Measurements from ENCODE around the gene KCNJ6.

The KCNJ6 gene

DNA sequence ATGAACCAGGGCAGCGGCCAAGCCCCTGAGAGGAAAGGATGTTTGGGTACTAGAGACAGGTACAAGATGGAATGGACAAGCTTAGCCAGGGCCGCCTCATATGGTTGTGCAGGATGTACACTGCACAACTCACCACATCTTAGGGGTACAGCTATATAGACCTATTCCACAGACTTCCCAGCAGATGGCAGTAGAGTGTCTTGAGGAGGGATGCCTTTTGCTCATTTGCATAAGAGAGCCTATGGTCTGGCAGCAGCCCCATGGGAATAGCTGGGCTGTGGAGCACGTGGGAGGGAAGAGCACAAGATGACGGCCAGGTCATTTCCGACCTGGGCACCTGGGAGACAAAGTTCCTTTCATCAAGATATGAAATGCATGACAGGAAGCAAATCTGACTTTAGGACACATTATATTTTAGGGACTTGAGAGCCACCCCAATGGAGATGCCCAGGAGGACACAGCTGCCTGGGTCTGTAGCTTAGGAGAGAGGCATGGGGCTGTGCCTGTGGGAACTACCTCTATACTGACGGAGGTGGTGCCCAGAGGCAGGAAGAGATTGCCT is 215.5 kb downstream of the KCNJ6 start:
- peaks cover 2% of the 10 kb centered on the region for H3K9me3 ChIP-seq (ENCODE audit: severe bottlenecking)
- DNase-seq: peak; percentile 72
- H3K27me3 ChIP-seq (ENCODE audit: insufficient read depth, low read depth, severe bottlenecking): no peaks in the 10 kb centered on the region
- TF ChIP-seq, protein P1, sequence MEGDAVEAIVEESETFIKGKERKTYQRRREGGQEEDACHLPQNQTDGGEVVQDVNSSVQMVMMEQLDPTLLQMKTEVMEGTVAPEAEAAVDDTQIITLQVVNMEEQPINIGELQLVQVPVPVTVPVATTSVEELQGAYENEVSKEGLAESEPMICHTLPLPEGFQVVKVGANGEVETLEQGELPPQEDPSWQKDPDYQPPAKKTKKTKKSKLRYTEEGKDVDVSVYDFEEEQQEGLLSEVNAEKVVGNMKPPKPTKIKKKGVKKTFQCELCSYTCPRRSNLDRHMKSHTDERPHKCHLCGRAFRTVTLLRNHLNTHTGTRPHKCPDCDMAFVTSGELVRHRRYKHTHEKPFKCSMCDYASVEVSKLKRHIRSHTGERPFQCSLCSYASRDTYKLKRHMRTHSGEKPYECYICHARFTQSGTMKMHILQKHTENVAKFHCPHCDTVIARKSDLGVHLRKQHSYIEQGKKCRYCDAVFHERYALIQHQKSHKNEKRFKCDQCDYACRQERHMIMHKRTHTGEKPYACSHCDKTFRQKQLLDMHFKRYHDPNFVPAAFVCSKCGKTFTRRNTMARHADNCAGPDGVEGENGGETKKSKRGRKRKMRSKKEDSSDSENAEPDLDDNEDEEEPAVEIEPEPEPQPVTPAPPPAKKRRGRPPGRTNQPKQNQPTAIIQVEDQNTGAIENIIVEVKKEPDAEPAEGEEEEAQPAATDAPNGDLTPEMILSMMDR (IDR thresholded peaks at IDR 0.05; ENCODE audit: low read depth, low read length): peak; percentile 91
- H3K4me3 ChIP-seq (ENCODE audit: low read depth, low read length): no peak overlapping the region
- H3K36me3 ChIP-seq: no peaks in the 10 kb centered on the region
- H3K27ac ChIP-seq: no peak overlapping the region

DNA sequence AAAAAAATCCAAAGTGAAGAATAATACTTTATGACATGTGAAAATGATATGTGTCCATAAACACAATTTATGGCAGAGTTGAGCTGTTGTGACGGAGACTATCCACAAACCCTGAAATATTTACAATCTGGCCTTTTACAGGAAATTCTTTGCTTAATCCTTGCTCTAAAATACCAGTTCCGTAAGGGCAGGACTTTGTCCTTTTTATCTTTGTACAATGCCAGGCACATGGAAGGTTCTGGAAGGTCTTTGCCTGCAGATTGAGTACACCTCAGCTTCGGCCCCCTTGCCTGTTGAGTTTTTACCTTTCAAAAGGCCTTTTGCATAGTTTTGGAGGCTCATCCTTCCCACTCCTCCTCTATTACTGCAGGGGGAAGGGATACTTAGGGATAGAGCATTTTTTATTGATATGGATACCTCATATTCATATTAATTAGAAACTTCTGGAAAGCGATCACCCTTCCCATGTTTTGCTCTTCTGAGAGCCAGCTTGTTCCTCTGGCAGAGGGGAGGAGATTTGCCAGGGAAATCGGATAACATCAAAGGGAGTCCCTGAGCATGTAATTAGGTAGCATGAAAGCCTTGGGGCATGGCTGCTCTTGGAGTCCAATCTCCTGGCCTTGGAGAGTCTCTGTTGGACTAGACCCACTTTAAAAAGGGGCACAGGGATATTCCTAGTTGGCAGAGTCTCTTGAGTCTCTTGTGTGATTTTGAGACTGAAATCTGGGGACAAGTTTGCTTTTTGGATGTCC is 217.1 kb downstream of the KCNJ6 start:
- no peak for DNase-seq
- TF ChIP-seq, protein P1 (IDR thresholded peaks at IDR 0.05; ENCODE audit: low read depth, low read length): no peak
- no peaks in the 10 kb centered on the region for H3K27me3 ChIP-seq (ENCODE audit: insufficient read depth, low read depth, severe bottlenecking)
- H3K9me3 ChIP-seq (ENCODE audit: severe bottlenecking): peaks cover 2% of the 10 kb centered on the region
- H3K27ac ChIP-seq: no peak overlapping the region
- no peak overlapping the region for H3K4me3 ChIP-seq (ENCODE audit: low read depth, low read length)
- H3K36me3 ChIP-seq: no peaks in the 10 kb centered on the region

DNA sequence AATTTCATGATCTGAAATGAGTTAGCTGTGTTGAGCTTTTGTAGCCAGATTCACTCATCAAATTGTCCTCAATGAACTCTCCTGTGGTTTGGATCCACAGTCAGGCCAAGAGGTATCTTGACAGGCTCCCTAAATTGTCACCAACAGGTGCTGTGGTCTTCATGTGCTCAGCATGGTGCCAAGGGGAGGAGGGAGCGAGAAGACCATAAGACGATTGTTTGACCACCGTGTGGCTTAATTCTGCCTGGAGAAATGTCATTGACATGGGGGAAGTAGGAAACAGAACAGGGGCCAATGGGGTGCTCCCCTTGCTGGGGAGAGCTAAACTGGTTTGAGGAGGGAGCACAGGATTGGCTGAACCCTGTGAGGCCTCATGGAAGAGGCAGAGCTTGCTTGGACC is 219.3 kb downstream of the KCNJ6 start:
- no peak for DNase-seq
- TF ChIP-seq, protein P1 (IDR thresholded peaks at IDR 0.05; ENCODE audit: low read depth, low read length): no peak
- Histone ChIP-seq H3K36me3 (no peaks in the 10 kb centered on the region), H3K27me3 (ENCODE audit: insufficient read depth, low read depth, severe bottlenecking) (no peaks in the 10 kb centered on the region), H3K9me3 (ENCODE audit: severe bottlenecking) (peaks cover 2% of the 10 kb centered on the region), H3K4me3 (ENCODE audit: low read depth, low read length) (no peak overlapping the region), H3K27ac (no peak overlapping the region)

DNA sequence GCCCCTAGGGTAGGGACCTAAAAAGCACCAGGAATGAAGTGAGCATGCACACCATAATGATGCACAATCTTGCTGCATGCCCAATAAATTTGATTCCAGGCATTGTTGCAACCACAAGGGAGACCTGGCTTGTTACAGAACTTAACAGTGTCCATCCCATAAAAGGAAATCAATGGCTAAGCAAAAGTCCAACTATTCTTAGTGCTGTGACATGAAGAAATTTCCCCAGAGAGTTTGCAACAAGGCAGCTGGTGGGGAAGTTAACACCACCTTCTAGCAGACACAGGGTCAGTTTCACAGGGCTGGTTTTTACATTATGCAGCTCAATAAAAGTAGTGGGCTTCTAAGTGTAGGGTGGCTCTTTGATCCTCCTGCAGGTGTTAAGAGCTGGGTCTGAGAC is 221.1 kb downstream of the KCNJ6 start:
- no peaks in the 10 kb centered on the region for H3K27me3 ChIP-seq (ENCODE audit: insufficient read depth, low read depth, severe bottlenecking)
- no peak for DNase-seq
- TF ChIP-seq, protein P1 (IDR thresholded peaks at IDR 0.05; ENCODE audit: low read depth, low read length): no peak

DNA sequence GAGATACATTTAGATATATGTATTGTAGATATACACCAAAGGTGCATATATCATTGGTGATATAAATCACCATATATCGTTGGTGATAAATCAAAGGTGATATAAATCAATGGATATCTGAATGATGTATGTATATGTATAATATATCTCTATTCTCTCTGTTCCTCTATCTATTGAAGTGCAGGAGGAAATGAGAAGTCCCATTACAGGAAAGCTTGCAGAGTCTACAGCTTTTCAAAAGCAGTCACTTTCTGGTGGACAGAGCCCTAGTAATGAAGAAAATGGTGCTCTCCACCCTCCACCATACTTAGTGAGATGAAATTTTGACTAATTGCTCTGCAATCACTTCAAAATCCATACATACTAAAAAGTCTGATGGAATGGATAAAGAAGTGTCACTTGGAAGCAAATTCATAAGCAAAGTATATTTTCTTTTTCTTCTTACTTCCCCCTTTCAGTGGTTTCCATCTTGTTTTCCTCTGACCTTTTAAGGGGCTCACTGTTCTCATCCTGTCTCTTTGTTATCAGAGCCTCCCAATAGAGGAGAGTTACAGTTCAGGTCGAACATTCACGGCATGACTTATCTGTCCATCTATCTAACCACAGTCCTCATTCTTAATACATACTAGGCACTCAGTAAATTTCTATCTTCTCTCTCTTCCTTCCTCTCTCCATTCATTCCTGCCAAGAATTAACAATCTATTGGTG is 227.2 kb downstream of the KCNJ6 start:
- Histone ChIP-seq H3K36me3 (no peaks in the 10 kb centered on the region), H3K4me3 (ENCODE audit: low read depth, low read length) (no peak overlapping the region), H3K27me3 (ENCODE audit: insufficient read depth, low read depth, severe bottlenecking) (no peaks in the 10 kb centered on the region), H3K27ac (no peak overlapping the region), H3K9me3 (ENCODE audit: severe bottlenecking) (no peaks in the 10 kb centered on the region)
- TF ChIP-seq, protein P1 (IDR thresholded peaks at IDR 0.05; ENCODE audit: low read depth, low read length): no peak
- no peak for DNase-seq

More for the DNA sequence above, 221.1 kb downstream of the KCNJ6 start:
- no peak overlapping the region for H3K27ac ChIP-seq
- H3K4me3 ChIP-seq (ENCODE audit: low read depth, low read length): no peak overlapping the region
- no peaks in the 10 kb centered on the region for H3K36me3 ChIP-seq
- H3K9me3 ChIP-seq (ENCODE audit: severe bottlenecking): peaks cover 2% of the 10 kb centered on the region
